IMR-90 (cell line): ENCODE data around the gene FERMT3. TPM values are rescaled to one million over a fixed set of nuclear protein-coding genes. Genes with fewer than 3 reads are reported as not detected.

ENCODE experiments used
- ATAC-seq: fragments of 200-7000 bp; cut with Tn5 transposase; 2 replicates; pipeline ENCODE4 v1.9.1; 2020; ENCODE audit warnings: low read depth, mild to moderate bottlenecking, moderate library complexity
- BruUV-seq: library from RNA; stranded (reverse); fragments of 400-500 nt; replicated peaks from 2 replicates; lab custom pipeline; 2021; lab: Mats Ljungman, UMichigan
- CTCF ChIA-PET: fragments of 300-600 bp; formaldehyde crosslinking; extraction: SDS; loops from one replicate; lab custom pipeline; 2021; ENCODE audit warnings: antibody characterized with exemption; lab: Yijun Ruan, JAX
- POLR2A ChIA-PET: fragments of 300-600 bp; sonication (Branson Sonifier 250); formaldehyde crosslinking; loops from one replicate; lab custom pipeline; 2022; ENCODE audit warnings: antibody characterized with exemption; ENCODE audit not compliant: unreplicated experiment; lab: Charles Lee
- DNase-seq: peaks from one replicate; pipeline ENCODE4 v3.0.0; 2013
- H2AFZ ChIP-seq: replicated peaks from 2 replicates; pipeline ENCODE3; 2013; ENCODE audit warnings: low read length, mild to moderate bottlenecking; ENCODE audit not compliant: poor library complexity
- H2AK5ac ChIP-seq: 2 replicates; pipeline ENCODE4 v1.6.1; 2013; ENCODE audit warnings: low read depth, low read length, inconsistent platforms
- H2AK9ac ChIP-seq: replicated peaks from 2 replicates; pipeline ENCODE3; 2013; ENCODE audit warnings: mild to moderate bottlenecking, low read depth, low read length, moderate library complexity; ENCODE audit not compliant: poor library complexity
- H2BK120ac ChIP-seq: 2 replicates; pipeline ENCODE4 v1.6.1; 2013; ENCODE audit warnings: low read depth, low read length, inconsistent platforms
- H2BK15ac ChIP-seq: 3 replicates; pipeline ENCODE4 v1.6.1; 2013; ENCODE audit warnings: low read depth, low read length, inconsistent platforms
- H2BK20ac ChIP-seq: 2 replicates; pipeline ENCODE4 v1.6.1; 2013; ENCODE audit warnings: low read depth, mild to moderate bottlenecking, inconsistent platforms, low read length, moderate library complexity
- H2BK5ac ChIP-seq: 2 replicates; pipeline ENCODE4 v1.6.1; 2013; ENCODE audit warnings: mild to moderate bottlenecking, low read depth, low read length, inconsistent platforms; ENCODE audit not compliant: poor library complexity, severe bottlenecking
- H3K14ac ChIP-seq: replicated peaks from 2 replicates; pipeline ENCODE4 v1.6.1; 2013; ENCODE audit warnings: low read depth, low read length, inconsistent platforms
- H3K18ac ChIP-seq: 2 replicates; pipeline ENCODE4 v1.6.1; 2013; ENCODE audit warnings: low read depth, low read length, control low read depth
- H3K23ac ChIP-seq: 2 replicates; pipeline ENCODE4 v1.6.1; 2013; ENCODE audit warnings: low read depth, low read length, inconsistent platforms
- H3K27ac ChIP-seq: 2 replicates; pipeline ENCODE4 v1.5.1; 2013; ENCODE audit warnings: mild to moderate bottlenecking, control low read depth, low read length; ENCODE audit not compliant: insufficient read depth
- H3K27me3 ChIP-seq: 2 replicates; pipeline ENCODE4 v1.6.1; 2013; ENCODE audit warnings: low read length; ENCODE audit not compliant: control insufficient read depth, insufficient read depth
- H3K36me3 ChIP-seq: 2 replicates; pipeline ENCODE4 v1.6.1; 2013; ENCODE audit warnings: low read length, mixed read lengths; ENCODE audit not compliant: control insufficient read depth, insufficient read depth
- H3K4ac ChIP-seq: 2 replicates; pipeline ENCODE4 v1.6.1; 2013; ENCODE audit warnings: low read depth, low read length, inconsistent platforms
- H3K4me1 ChIP-seq: 2 replicates; pipeline ENCODE4 v1.6.1; 2013; ENCODE audit warnings: low read length, mixed read lengths; ENCODE audit not compliant: control insufficient read depth, insufficient read depth
- H3K4me2 ChIP-seq: 2 replicates; pipeline ENCODE4 v1.6.1; 2013; ENCODE audit warnings: low read depth, mild to moderate bottlenecking, control low read depth, low read length, moderate library complexity
- H3K4me3 ChIP-seq: 2 replicates; pipeline ENCODE4 v1.5.1; 2013; ENCODE audit warnings: low read depth, mild to moderate bottlenecking, control low read depth, low read length, moderate library complexity; ENCODE audit not compliant: insufficient read depth
- H3K56ac ChIP-seq: 2 replicates; pipeline ENCODE4 v1.6.1; 2013; ENCODE audit warnings: low read length, inconsistent platforms; ENCODE audit not compliant: insufficient read depth; ENCODE audit errors: extremely low read depth
- H3K79me1 ChIP-seq, 2 experiments: 2 replicates each; pipeline ENCODE4 v1.6.1; 2013; ENCODE audit warnings: low read length in 2 of 2, inconsistent platforms in 1 of 2, low read depth in 1 of 2
- H3K9ac ChIP-seq: 2 replicates; pipeline ENCODE4 v1.6.1; 2013; ENCODE audit warnings: low read depth, low read length, control low read depth
- H3K9me1 ChIP-seq: 2 replicates; pipeline ENCODE4 v1.6.1; 2013; ENCODE audit warnings: low read length, inconsistent platforms; ENCODE audit not compliant: insufficient read depth
- H3K9me3 ChIP-seq: 2 replicates; pipeline ENCODE4 v1.6.1; 2013; ENCODE audit warnings: low read length; ENCODE audit not compliant: control insufficient read depth, insufficient read depth
- H4K20me1 ChIP-seq: 2 replicates; pipeline ENCODE4 v1.6.1; 2013; ENCODE audit warnings: low read length, inconsistent platforms; ENCODE audit not compliant: insufficient read depth
- H4K5ac ChIP-seq: 2 replicates; pipeline ENCODE4 v1.6.1; 2013; ENCODE audit warnings: mild to moderate bottlenecking, low read depth, low read length, control low read depth
- H4K8ac ChIP-seq, 2 experiments: 2 replicates each; pipeline ENCODE4 v1.6.1; 2013; ENCODE audit warnings: low read depth in 2 of 2, low read length in 2 of 2, control low read depth in 1 of 2, inconsistent platforms in 1 of 2
- H4K91ac ChIP-seq: 2 replicates; pipeline ENCODE4 v1.6.1; 2013; ENCODE audit warnings: low read depth, low read length, inconsistent platforms; ENCODE audit not compliant: insufficient read depth
- NFE2L2 ChIP-seq: fragments of 150-350 bp; IDR thresholded peaks from 2 replicates; pipeline ENCODE4 v1.6.1; 2016; ENCODE audit warnings: low read depth, mild to moderate bottlenecking, low read length
- RAD21 ChIP-seq: IDR thresholded peaks from 2 replicates; pipeline ENCODE4 v1.6.1; 2012; ENCODE audit warnings: low read length, improper control_type of control experiment
- RCOR1 ChIP-seq: IDR thresholded peaks from 2 replicates; pipeline ENCODE4 v1.6.1; 2012; ENCODE audit warnings: mild to moderate bottlenecking, low read length, improper control_type of control experiment; ENCODE audit not compliant: insufficient replicate concordance
- WGBS, 2 experiments: methylation state at CpG; one replicate each; pipeline versions ENCODE4 v1.1.5 to v1.1.7; 2013; ENCODE audit warnings: missing lambda C conversion rate in 2 of 2; ENCODE audit not compliant: insufficient read length in 1 of 2; ENCODE audit errors: extremely low coverage in 2 of 2; 5-methylcytosine and 5-hydroxymethylcytosine counted together
- dilution Hi-C: fragments of 300-500 bp; cut with HindIII; formaldehyde crosslinking; loops from one replicate; pipeline ENCODE4 v1.14.3; 2018; ENCODE audit warnings: low sequenced_read_pairs; ENCODE audit not compliant: unreplicated experiment
- in situ Hi-C: fragments of 300-500 bp; cut with MboI; formaldehyde crosslinking; loops from 3 replicates; pipeline ENCODE4 v1.14.3; 2019; ENCODE audit warnings: low sequenced_read_pairs, inconsistent platforms, mixed read lengths
- intact Hi-C: fragments of 100-400 bp; cut with micrococcal nuclease; formaldehyde crosslinking; loops from 2 replicates; pipeline ENCODE4 v1.10.0; 2022
- polyA plus RNA-seq, 3 experiments: library from polyadenylated mRNA; depleted of rRNA; stranded (reverse); fragments of >200 nt; gene quantifications; 2 replicates each; pipeline ENCODE4 v1.2.3, GENCODE V29; 2012; ENCODE audit warnings: low replicate concordance in 1 of 3
- total RNA-seq: library from RNA; depleted of rRNA; stranded (reverse); fragments of >200 nt; gene quantifications from 2 replicates; pipeline ENCODE4 v1.2.3, GENCODE V29; 2012

Gene FERMT3
- total and polyA plus RNA-seq, 2 of the 4 experiments (the other 2 are of a cell fraction): 0.36 to 2.3 TPM

DNA sequence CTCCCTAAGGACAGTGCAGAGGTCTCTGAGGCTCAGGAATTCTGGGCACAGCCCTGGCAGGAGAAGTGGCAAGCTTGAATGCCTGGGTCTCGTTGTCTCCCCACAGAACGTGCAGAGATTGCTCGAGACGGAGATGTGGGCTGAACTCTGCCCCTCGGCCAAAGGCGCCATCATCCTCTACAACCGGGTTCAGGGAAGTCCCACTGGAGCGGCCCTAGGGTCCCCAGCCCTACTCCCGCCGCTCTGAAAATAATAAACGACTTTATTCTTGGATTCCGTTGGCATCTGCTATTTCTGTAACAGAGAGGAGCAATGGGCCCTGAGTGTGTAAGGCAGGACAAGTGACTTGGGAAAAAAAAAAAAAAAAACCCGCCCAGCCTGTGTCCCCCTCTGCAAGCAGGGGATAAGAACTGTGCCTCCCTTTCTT lies 23.2 kb downstream of the FERMT3 start:
- Histone ChIP-seq H4K91ac (no peak overlapping the region), H2AK9ac (peak overlapping the region; percentile 39), H3K56ac (no peak overlapping the region), H3K14ac (no peak overlapping the region), H2AFZ (peak overlapping the region; percentile 98), H3K4me2 (peak overlapping the region; percentile 68), H3K9me1 (peaks cover 16% of the 10 kb centered on the region), H2BK120ac (no peak overlapping the region), H2BK5ac (no peak overlapping the region), H3K4me1 (peaks cover 23% of the 10 kb centered on the region), H4K20me1 (no peaks in the 10 kb centered on the region; the same call in 1 of the 2 replicates), H3K18ac (no peak overlapping the region), H3K9ac (peak overlapping the region; percentile 5; the same call in 1 of the 2 replicates), H3K9me3 (no peaks in the 10 kb centered on the region), H3K4ac (peak overlapping the region; percentile 64), H2BK15ac (no peak overlapping the region), H3K36me3 (no peaks in the 10 kb centered on the region), H4K8ac (peak overlapping the region in 1 of 2 experiments; percentile 22; a peak in 2 of 4 replicates), H2AK5ac (0 out of 2 replicates have a peak overlapping the region, but pooled peaks have one; percentile 1), H3K79me1 (peaks cover 20 to 78% of the 10 kb centered on the region in 2 experiments), H2BK20ac (no peak overlapping the region), H3K4me3 (peak overlapping the region; percentile 83), H4K5ac (no peak overlapping the region), H3K27me3 (no peaks in the 10 kb centered on the region), H3K23ac (0 out of 2 replicates have a peak overlapping the region, but pooled peaks have one; percentile 37), H3K27ac (peak overlapping the region; percentile 15; the same call in 1 of the 2 replicates)
- in situ Hi-C loops (no loop called here), dilution Hi-C loops (no loop called here), intact Hi-C loops (loop anchor here (1.0 kb wide), 2 partner anchors 40 to 75 kb away; no protein-coding TSS in a partner anchor)
- WGBS, 2 experiments: 25% methylated on average over 2 of the region's 13 CpGs; no CpG with 5 or more reads in 1 of the 2 experiments
- TF ChIP-seq NFE2L2: no peak
- no peak for TF ChIP-seq RCOR1
- no peak for TF ChIP-seq RAD21
- DNase-seq (no peak), ATAC-seq (no peak)
- POLR2A ChIA-PET: no interaction called here
- BruUV-seq: no TSS peak
- CTCF ChIA-PET: interaction anchor here (0.6 kb wide), 1 partner anchor 1405 kb away, joined by 3 read pairs; no protein-coding TSS in a partner anchor
